Fibroblast of the aortic adventitia (primary cell): ENCODE measurements around the gene COG6. TPM values are rescaled to one million over a fixed set of nuclear protein-coding genes. Genes with fewer than 3 reads are reported as not detected.

ENCODE experiments used
- DNase-seq: peaks from one replicate; pipeline ENCODE4 v3.0.0-alpha.2; 2010; ENCODE audit warnings: low read depth
- H3K4me3 ChIP-seq: 2 replicates; pipeline ENCODE4 v1.5.1; 2011; ENCODE audit warnings: low read depth, mild to moderate bottlenecking, control low read depth, low read length, moderate library complexity
- CTCF ChIP-seq: IDR thresholded peaks from 2 replicates; pipeline ENCODE4 v1.5.1; 2011; ENCODE audit warnings: mild to moderate bottlenecking, low read length, control low read depth, inconsistent platforms; ENCODE audit not compliant: insufficient read depth
- small RNA-seq: library from RNA; depleted of rRNA; stranded (forward); fragments of <200 nt; gene quantifications from one replicate; pipeline ENCODE3, GENCODE V24; 2012
- total RNA-seq: library from RNA; depleted of rRNA; stranded (reverse); fragments of >200 nt; gene quantifications from 2 replicates; pipeline ENCODE4 v1.2.3, GENCODE V29; 2012; ENCODE audit warnings: low replicate concordance

COG6 gene
- total RNA-seq, 1 donor, result 41.4 TPM

DNA sequence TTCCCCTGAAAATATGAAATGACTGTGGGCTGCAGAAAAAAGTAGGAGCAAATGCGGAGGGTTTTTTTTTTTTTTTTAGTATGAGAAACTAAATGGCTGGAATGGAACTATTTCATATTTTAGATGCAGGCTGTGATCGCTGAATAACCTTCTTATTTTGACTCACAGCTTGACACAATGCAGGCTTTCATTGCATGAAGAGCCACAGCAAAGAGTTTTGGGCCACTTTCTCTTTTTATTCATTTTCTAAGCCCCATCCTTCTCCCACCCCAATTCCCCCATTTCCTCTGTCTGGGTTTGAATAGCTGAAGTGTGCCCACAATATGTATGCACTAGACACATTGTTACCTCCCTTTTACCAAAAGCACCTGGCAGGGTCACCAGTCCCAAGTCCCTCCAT is 125.9 kb downstream of the COG6 start:
- DNase-seq, result no peak
- H3K4me3 ChIP-seq, result no peak overlapping the region
- no peak for TF ChIP-seq CTCF

DNA sequence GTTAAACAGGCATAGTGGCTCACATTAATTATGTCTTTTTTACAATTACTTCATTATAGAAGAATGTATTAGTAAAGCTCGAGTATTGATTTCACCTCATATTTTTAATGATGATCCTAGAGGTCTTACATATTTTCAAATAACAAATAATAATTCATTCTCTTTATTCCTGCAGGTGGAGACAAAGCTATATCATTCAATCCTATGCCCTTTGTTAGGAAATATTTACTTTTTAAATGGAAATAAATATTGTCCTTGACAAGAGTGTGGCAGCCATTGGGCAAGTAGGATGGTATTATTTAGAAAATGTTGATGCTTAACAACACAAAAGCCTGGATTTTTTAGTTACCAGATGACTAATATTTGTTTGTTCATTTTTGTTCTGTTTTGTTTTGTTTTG is 127.6 kb downstream of the COG6 start:
- no peak overlapping the region for H3K4me3 ChIP-seq
- no peak for TF ChIP-seq CTCF
- DNase-seq, result peak; percentile 46

DNA sequence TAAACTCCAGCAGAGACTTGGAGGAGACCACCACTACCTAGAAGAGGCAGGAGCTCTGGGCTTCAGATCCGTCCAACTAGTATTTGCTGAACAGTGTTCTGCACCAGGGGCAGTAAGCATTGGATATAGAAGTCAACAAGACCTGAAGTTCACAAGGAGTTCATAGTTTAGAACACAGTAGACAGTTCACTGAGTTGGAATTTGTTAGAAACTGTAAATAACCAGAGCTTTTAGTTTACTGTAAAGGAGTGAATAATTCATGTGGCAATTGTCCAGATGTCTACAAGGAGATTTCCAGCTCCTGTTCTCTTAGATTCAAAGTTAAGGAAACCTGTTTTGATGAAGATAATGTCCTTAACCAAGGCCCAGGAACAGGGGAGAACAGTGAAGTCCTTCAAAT is 128.9 kb downstream of the COG6 start:
- no peak for TF ChIP-seq CTCF
- DNase-seq, result peak; percentile 27
- H3K4me3 ChIP-seq, result no peak overlapping the region

- no peak for DNase-seq
- H3K4me3 ChIP-seq, result no peak overlapping the region
- TF ChIP-seq CTCF, result no peak
These were observed 130.6 kb downstream of the COG6 start for GRCh38 chr13:39786091-39786490.

GRCh38 chr13:39787086-39787487 is 131.6 kb downstream of the COG6 start:
- TF ChIP-seq CTCF, result no peak
- H3K4me3 ChIP-seq, result no peak overlapping the region
- DNase-seq, result no peak

GRCh38 chr13:39788102-39788501 is 132.6 kb downstream of the COG6 start:
- TF ChIP-seq CTCF, result no peak
- no peak for DNase-seq
- H3K4me3 ChIP-seq, result no peak overlapping the region

DNA sequence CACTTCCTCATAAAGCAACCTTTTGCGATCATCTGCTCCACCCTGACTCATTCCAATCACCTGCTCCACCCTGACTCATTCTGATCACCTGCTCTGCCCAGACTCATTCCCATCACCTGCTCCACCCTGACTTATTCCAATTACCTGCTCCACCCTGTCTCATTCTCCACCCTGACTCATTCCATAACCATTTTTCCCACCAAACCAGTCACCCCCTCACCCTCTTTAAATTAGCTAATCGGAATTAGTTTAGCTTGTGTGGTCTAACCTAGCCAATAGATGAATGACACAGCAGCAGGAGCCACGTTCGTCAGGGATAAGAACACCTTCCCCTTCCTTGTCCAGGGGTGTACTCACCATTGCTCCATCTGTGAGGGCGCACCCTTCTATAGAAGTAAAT is 134.0 kb downstream of the COG6 start:
- no peak for TF ChIP-seq CTCF
- DNase-seq, result no peak

More for the DNA sequence above, 134.0 kb downstream of the COG6 start:
- no peak overlapping the region for H3K4me3 ChIP-seq

Small RNA genes within 50 kb of the gene (small RNA-seq; reads per million reads assigned to genes)
- gene MIR4305, result not detected
- gene RNY4P14, result not detected

Other genes starting within 250 kb of the COG6 start
- gene LHFPL6, start 52.5 kb upstream of the COG6 start, total RNA-seq, result 45.2 and 109 TPM in 2 replicates